H1 (cell line): ENCODE results near the gene OR14A16.

ENCODE experiments used
- BACH1 ChIP-seq: IDR thresholded peaks from 2 replicates; pipeline ENCODE4 v1.6.1; 2012; ENCODE audit warnings: low read length, improper control_type of control experiment
- CEBPB ChIP-seq: IDR thresholded peaks from 2 replicates; pipeline ENCODE4 v1.6.1; 2012; ENCODE audit warnings: low read depth, low read length
- CHD1 ChIP-seq: IDR thresholded peaks from 2 replicates; pipeline ENCODE4 v1.6.1; 2012; ENCODE audit warnings: low read depth, low read length, improper control_type of control experiment
- EP300 ChIP-seq, 2 experiments: IDR thresholded peaks; 1 replicate in 1 of 2; 2 replicates in 1 of 2; pipeline ENCODE4 v1.6.1; 2011 to 2012; ENCODE audit warnings: low read depth in 2 of 2, low read length in 2 of 2, mild to moderate bottlenecking in 2 of 2, borderline replicate concordance in 1 of 2, inconsistent platforms in 1 of 2, moderate library complexity in 1 of 2
- EZH2 ChIP-seq: fragments of 200-600 bp; sonication (generic); IDR thresholded peaks from 2 replicates; pipeline ENCODE4 v1.7.1; 2012; ENCODE audit warnings: low read depth, mild to moderate bottlenecking, moderate library complexity, low read length, inconsistent platforms; ENCODE audit not compliant: severe bottlenecking
- JUND ChIP-seq: IDR thresholded peaks from 2 replicates; pipeline ENCODE4 v1.6.1; 2011; ENCODE audit warnings: mild to moderate bottlenecking, improper control_type of control experiment, low read length
- NRF1 ChIP-seq: IDR thresholded peaks from 2 replicates; pipeline ENCODE4 v1.6.1; 2011; ENCODE audit warnings: mild to moderate bottlenecking, low read depth, low read length, improper control_type of control experiment
- POLR2A ChIP-seq, 2 experiments: IDR thresholded peaks; 1 replicate in 1 of 2; 2 replicates in 1 of 2; pipeline ENCODE4 v1.6.1; 2011; ENCODE audit warnings: low read depth in 2 of 2, low read length in 2 of 2, mild to moderate bottlenecking in 2 of 2; ENCODE audit errors: control extremely low read depth in 1 of 2
- POLR2AphosphoS5 ChIP-seq: IDR thresholded peaks from 2 replicates; pipeline ENCODE4 v1.6.1; 2011; ENCODE audit warnings: low read depth, low read length
- RAD21 ChIP-seq, 2 experiments: IDR thresholded peaks in 1 of 2; conservative IDR thresholded peaks in 1 of 2; 2 replicates each; pipeline ENCODE4 v1.6.1; 2011; ENCODE audit warnings: low read depth in 2 of 2, low read length in 2 of 2, improper control_type of control experiment in 1 of 2, inconsistent platforms in 1 of 2, mild to moderate bottlenecking in 1 of 2, moderate library complexity in 1 of 2
- TF ChIP-seq, protein P1 (sequence below), 3 experiments: IDR thresholded peaks; 1 replicate in 2 of 3; 2 replicates in 1 of 3; pipeline versions ENCODE4 v1.5.1 to v1.6.1; 2011; ENCODE audit warnings: low read length in 3 of 3, mild to moderate bottlenecking in 3 of 3, inconsistent platforms in 2 of 3, low read depth in 1 of 3, moderate library complexity in 1 of 3; ENCODE audit not compliant: insufficient read depth in 1 of 3; ENCODE audit errors: control extremely low read depth in 1 of 3

DNA sequence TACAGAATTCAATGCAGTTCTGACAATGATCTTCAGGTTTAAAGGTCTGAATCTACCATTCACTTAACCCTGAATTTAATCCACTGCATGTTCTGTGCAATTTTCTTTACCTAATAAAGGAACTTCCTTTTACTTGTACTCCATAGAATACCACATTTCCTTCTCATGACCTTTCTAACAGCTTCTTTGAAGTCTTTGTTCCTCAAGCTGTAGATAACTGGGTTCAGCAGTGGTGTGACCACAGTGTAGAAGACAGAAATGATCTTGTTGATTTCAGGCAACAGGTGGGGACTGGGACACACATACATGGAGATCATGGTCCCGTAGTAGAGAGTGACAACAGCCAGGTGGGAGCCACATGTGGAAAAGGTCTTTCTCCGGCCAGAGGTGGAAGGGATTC, 16.9 kb upstream of the OR14A16 start:
- TF ChIP-seq, protein P1, sequence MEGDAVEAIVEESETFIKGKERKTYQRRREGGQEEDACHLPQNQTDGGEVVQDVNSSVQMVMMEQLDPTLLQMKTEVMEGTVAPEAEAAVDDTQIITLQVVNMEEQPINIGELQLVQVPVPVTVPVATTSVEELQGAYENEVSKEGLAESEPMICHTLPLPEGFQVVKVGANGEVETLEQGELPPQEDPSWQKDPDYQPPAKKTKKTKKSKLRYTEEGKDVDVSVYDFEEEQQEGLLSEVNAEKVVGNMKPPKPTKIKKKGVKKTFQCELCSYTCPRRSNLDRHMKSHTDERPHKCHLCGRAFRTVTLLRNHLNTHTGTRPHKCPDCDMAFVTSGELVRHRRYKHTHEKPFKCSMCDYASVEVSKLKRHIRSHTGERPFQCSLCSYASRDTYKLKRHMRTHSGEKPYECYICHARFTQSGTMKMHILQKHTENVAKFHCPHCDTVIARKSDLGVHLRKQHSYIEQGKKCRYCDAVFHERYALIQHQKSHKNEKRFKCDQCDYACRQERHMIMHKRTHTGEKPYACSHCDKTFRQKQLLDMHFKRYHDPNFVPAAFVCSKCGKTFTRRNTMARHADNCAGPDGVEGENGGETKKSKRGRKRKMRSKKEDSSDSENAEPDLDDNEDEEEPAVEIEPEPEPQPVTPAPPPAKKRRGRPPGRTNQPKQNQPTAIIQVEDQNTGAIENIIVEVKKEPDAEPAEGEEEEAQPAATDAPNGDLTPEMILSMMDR (IDR thresholded peaks at IDR 0.05; ENCODE audit: control extremely low read depth in 1 of 3, insufficient read depth in 1 of 3, low read depth in 1 of 3, low read length in 3 of 3) = no peak
- TF ChIP-seq CHD1 (no peak), BACH1 (no peak), JUND (no peak), POLR2AphosphoS5 (no peak), CEBPB (no peak), POLR2A (IDR thresholded peaks at IDR 0.05; ENCODE audit: control extremely low read depth in 1 of 2, low read depth in 2 of 2, low read length in 2 of 2) (no peak), NRF1 (no peak), EZH2 (no peak), RAD21 (IDR thresholded peaks at IDR 0.05 in 1 of 2, conservative IDR thresholded peaks at IDR 0.05 in 1 of 2; ENCODE audit: low read depth in 2 of 2, low read length in 2 of 2) (no peak), EP300 (IDR thresholded peaks at IDR 0.05; ENCODE audit: borderline replicate concordance in 1 of 2, low read depth in 2 of 2, low read length in 2 of 2) (no peak)
